Astrocyte of the cerebellum (primary cell): ENCODE results near the gene MAN2B2.
"Not testable (repeated sequence)": the region's sequence is repeated elsewhere in the genome, so short reads cannot be mapped to it uniquely, and the experiment has no call there.

Experiments used
- DNase-seq: peaks from one replicate; pipeline ENCODE4 v3.0.0-alpha.2; 2011; ENCODE audit warnings: low read depth
- H3K4me3 ChIP-seq: 2 replicates; pipeline ENCODE4 v1.5.1; 2011; ENCODE audit warnings: mild to moderate bottlenecking, low read depth, low read length, moderate library complexity
- in situ Hi-C: cut with HindIII; loops from 2 replicates; pipeline ENCODE4 v1.10.0; 2017; ENCODE audit warnings: low sequenced_read_pairs
- TF ChIP-seq, protein P1 (sequence below): IDR thresholded peaks from 2 replicates; pipeline ENCODE4 v1.5.1; 2012; ENCODE audit warnings: low read length, low read depth, moderate library complexity, mild to moderate bottlenecking; ENCODE audit errors: missing control alignments

The MAN2B2 gene

DNA sequence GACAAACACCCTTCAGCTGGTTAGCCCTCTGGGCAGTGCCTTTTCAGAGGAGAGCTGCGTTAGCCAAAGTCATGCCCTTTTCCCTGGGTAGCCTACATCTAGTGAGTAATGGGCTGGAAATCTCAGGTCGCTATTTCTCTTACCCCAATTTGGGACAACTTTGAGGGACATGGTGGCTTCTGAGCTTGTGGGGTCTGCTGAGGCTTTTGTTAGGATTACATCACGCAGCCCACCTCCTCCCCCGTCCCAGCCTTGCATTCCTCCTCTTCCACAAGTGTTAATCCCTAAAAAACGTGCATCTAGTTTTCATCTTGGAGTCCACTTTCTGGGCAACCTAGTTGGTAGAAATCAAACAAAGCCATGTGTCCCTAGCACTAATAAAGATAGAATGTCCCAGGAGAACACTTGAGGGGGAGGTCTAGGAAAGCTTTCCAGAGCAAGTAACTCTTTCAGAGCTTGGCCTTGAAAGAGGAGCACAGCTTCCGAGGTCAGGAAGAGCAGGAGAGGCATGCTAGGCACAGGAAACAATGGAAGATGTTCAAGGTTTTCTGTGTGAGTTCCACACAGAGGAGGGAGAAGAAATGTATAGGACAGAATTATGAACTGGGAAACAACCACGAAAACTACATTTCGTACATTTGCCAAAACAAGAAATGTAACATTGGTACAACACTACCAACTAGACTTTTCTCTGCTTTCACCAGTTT lies 68.3 kb downstream of the MAN2B2 start:
- TF ChIP-seq, protein P1, sequence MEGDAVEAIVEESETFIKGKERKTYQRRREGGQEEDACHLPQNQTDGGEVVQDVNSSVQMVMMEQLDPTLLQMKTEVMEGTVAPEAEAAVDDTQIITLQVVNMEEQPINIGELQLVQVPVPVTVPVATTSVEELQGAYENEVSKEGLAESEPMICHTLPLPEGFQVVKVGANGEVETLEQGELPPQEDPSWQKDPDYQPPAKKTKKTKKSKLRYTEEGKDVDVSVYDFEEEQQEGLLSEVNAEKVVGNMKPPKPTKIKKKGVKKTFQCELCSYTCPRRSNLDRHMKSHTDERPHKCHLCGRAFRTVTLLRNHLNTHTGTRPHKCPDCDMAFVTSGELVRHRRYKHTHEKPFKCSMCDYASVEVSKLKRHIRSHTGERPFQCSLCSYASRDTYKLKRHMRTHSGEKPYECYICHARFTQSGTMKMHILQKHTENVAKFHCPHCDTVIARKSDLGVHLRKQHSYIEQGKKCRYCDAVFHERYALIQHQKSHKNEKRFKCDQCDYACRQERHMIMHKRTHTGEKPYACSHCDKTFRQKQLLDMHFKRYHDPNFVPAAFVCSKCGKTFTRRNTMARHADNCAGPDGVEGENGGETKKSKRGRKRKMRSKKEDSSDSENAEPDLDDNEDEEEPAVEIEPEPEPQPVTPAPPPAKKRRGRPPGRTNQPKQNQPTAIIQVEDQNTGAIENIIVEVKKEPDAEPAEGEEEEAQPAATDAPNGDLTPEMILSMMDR: no peak
- DNase-seq: no peak

DNA sequence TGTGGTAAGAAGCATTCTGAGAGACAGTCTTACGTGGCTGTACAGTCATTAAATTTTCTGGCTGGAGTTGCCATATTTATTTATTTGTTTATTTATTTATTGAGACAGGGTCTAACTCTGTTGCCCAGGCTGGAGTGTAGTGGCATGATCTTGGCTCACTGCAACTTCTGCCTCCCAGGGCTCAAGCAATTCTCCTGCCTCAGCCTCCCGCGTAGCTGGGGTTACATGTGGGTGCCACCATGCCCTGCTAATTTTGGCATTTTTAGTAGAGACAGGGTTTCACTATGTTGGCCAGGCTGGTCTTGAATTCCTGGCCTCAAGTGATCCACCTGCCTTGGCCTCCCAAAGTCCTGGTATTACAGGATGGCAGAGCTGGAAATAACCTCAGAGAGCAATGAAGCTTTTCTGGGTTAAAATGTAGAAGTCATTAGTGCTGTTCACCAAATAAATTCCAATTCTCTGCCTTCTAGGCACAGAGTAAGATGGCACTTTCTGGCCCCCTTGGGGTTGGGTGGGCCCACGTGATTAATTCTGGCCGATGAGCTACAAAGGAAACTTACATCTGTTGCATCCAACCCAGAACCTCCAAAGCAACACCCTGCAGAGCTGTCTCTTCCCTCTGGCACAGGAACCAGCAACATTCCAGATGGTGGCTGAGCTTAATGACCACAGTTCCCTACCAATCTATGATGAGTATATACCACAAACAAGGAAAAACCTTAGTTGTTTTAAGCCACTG lies 70.0 kb downstream of the MAN2B2 start:
- no peak for DNase-seq
- no peak overlapping the region for H3K4me3 ChIP-seq
- TF ChIP-seq, protein P1: no peak
- in situ Hi-C loops: loop anchor here (5.0 kb wide), 1 partner anchor 43 kb away; no protein-coding TSS in a partner anchor

More for the DNA sequence above, 68.3 kb downstream of the MAN2B2 start:
- H3K4me3 ChIP-seq: no peak overlapping the region
- in situ Hi-C loops: loop anchor here (5.0 kb wide), 1 partner anchor 41 kb away; no protein-coding TSS in a partner anchor

DNA sequence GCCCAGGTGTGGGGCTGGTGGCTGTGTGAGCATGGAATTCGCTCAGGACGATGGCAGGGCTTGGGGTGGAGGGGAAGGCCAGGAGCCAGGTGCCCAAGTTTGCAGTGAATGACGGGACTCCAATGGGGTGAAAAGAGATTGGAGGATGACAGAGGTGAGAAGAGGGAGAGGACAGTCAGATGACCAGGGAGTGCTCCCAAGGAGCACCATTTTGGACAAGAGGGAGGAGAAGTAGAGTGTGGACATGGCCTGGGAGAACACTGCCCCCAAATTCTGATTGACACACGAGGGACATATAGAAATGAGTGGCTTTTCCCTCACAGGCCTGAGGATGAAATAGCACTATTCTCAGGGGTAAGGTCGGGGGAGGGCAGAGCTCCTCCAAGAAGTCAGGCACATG lies 72.2 kb downstream of the MAN2B2 start:
- no peak for DNase-seq
- H3K4me3 ChIP-seq: no peak overlapping the region
- TF ChIP-seq, protein P1: no peak
- in situ Hi-C loops: no loop called here

DNA sequence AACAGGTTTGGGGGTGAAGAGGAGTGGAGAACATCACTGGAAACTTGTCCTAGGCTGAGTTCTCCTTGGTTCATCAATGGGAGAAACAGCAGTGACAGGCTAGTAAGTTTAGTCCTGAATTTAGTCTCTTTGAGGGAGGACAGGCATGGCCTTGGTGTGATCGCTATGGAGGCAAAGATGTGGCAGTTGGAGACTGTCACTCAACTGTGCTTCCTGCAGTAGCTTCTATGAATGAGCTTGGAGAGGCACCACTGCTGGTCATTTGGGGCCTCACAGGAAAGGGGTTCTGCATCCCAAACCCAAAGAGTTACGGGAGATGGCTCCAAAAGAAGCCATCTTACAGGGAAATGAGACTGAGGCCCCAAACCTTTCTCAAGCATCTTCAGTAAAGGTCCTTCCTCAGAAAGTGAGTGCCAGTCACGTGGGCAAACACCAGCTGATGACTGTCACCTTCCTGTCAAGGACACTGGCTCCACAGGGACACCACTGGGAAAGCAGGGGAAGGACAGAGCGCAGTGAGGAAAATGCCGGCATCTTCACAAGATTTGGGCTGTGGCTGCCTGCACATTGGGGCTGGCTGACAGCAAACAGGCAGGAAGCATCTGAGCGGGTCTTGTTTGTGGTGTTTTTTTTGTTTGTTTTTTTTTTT lies 72.7 kb downstream of the MAN2B2 start:
- DNase-seq: no peak
- H3K4me3 ChIP-seq: no peak overlapping the region
- in situ Hi-C loops: no loop called here
- TF ChIP-seq, protein P1: no peak

DNA sequence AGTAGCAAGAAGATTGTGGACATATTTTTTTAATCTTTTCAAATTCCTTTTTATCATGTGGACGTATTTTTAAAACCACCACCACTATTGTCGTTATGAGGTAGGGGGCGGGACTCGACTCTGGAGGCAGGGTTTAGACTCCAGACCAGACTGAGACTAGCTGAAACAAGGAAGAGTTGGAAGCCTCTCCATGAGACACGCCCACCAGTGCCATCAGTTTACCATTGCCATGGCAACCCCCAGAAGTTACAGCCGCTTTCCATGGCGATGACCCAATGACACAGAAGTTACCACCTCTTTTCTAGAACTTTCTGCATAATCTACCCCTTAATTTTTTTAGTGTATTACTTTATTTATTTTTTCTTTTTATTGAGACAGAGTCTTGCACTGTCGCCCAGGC lies 74.2 kb downstream of the MAN2B2 start:
- TF ChIP-seq, protein P1: no peak
- no peak for DNase-seq
- in situ Hi-C loops: no loop called here
- H3K4me3 ChIP-seq: no peak overlapping the region

DNA sequence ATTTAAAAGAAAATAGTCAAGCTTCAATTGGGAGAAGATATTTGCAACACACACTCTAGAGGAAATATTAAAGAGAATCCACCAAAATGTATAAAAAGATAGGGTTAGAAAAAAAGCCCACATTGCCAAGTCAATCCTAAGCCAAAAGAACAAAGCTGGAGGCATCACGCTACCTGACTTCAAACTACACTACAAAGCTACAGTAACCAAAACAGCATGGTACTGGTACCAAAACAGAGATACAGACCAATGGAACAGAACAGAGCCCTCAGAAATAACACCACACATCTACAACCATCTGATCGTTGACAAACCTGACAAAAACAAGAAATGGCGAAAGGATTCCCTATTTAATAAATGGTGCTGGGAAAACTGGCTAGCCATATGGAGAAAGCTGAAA lies 79.2 kb downstream of the MAN2B2 start:
- DNase-seq, in situ Hi-C loops, H3K4me3 ChIP-seq: not testable (repeated sequence)

DNA sequence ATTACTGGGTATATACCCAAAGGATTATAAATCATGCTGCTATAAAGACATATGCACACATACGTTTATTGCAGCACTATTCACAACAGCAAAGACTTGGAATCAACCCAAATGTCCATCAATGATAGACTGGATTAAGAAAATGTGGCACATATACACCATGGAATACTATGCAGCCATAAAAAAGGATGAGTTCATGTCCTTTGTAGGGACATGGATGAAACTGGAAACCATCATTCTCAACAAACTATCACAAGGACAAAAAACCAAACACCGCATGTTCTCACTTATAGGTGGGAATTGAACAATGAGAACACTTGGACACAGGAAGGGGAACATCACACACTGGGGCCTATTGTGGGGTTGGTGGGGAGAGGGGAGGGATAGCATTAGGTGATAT lies 80.3 kb downstream of the MAN2B2 start:
- in situ Hi-C loops, H3K4me3 ChIP-seq, DNase-seq: not testable (repeated sequence)
